Measurements from ENCODE around the gene CEP112.

GRCh38 chr17:65665966-65666365 is 526.0 kb downstream of the CEP112 start:
- no peak for TF ChIP-seq ZFP3 (CRISPR knock-in tag; IDR thresholded peaks at IDR 0.05)
- no peak for TF ChIP-seq ARNTL (CRISPR knock-in tag; IDR thresholded peaks at IDR 0.05; ENCODE audit: borderline replicate concordance, low read depth)
- TF ChIP-seq, protein P1, sequence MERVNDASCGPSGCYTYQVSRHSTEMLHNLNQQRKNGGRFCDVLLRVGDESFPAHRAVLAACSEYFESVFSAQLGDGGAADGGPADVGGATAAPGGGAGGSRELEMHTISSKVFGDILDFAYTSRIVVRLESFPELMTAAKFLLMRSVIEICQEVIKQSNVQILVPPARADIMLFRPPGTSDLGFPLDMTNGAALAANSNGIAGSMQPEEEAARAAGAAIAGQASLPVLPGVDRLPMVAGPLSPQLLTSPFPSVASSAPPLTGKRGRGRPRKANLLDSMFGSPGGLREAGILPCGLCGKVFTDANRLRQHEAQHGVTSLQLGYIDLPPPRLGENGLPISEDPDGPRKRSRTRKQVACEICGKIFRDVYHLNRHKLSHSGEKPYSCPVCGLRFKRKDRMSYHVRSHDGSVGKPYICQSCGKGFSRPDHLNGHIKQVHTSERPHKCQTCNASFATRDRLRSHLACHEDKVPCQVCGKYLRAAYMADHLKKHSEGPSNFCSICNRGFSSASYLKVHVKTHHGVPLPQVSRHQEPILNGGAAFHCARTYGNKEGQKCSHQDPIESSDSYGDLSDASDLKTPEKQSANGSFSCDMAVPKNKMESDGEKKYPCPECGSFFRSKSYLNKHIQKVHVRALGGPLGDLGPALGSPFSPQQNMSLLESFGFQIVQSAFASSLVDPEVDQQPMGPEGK (CRISPR knock-in tag; IDR thresholded peaks at IDR 0.05; ENCODE audit: borderline replicate concordance) = no peak
- TF ChIP-seq, protein P2, sequence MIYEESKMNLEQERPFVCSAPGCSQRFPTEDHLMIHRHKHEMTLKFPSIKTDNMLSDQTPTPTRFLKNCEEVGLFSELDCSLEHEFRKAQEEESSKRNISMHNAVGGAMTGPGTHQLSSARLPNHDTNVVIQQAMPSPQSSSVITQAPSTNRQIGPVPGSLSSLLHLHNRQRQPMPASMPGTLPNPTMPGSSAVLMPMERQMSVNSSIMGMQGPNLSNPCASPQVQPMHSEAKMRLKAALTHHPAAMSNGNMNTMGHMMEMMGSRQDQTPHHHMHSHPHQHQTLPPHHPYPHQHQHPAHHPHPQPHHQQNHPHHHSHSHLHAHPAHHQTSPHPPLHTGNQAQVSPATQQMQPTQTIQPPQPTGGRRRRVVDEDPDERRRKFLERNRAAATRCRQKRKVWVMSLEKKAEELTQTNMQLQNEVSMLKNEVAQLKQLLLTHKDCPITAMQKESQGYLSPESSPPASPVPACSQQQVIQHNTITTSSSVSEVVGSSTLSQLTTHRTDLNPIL (CRISPR knock-in tag; IDR thresholded peaks at IDR 0.05; ENCODE audit: low read depth) = no peak
- TF ChIP-seq POU6F1 (CRISPR knock-in tag; IDR thresholded peaks at IDR 0.05; ENCODE audit: borderline replicate concordance, low read depth) = no peak
